ENCODE data around the gene S100A5.
"Not testable (repeated sequence)": the region's sequence is repeated elsewhere in the genome, so short reads cannot be mapped to it uniquely, and the experiment has no call there.

Gene S100A5

GRCh38 chr1:153525088-153525728 is 15.5 kb downstream of the S100A5 start:
- Histone ChIP-seq H3K4me1 (ENCODE audit: insufficient read depth, low read length) (peaks cover 17% of the 10 kb centered on the region), H3K9ac (ENCODE audit: low read depth, low read length) (no peak overlapping the region), H3K27ac (ENCODE audit: low read length) (no peak overlapping the region), H3K27me3 (ENCODE audit: insufficient read depth, low read length) (no peaks in the 10 kb centered on the region), H3K36me3 (ENCODE audit: insufficient read depth, low read depth, low read length) (no peaks in the 10 kb centered on the region), H3K9me3 (ENCODE audit: insufficient read depth, low read depth, low read length) (no peaks in the 10 kb centered on the region), H3K4me3 (ENCODE audit: low read length) (no peak overlapping the region)

- H3K4me1 ChIP-seq (ENCODE audit: insufficient read depth, low read length) = peaks cover 15% of the 10 kb centered on the region
- not testable (repeated sequence) for H3K9me3 ChIP-seq (ENCODE audit: insufficient read depth, low read depth, low read length); H3K4me3 ChIP-seq (ENCODE audit: low read length); H3K27me3 ChIP-seq (ENCODE audit: insufficient read depth, low read length); H3K36me3 ChIP-seq (ENCODE audit: insufficient read depth, low read depth, low read length); H3K9ac ChIP-seq (ENCODE audit: low read depth, low read length); H3K27ac ChIP-seq (ENCODE audit: low read length)
These were observed 18.2 kb downstream of the S100A5 start for GRCh38 chr1:153522353-153523048.

GRCh38 chr1:153521808-153522207 is 18.9 kb downstream of the S100A5 start:
- not testable (repeated sequence) for H3K4me1 ChIP-seq (ENCODE audit: insufficient read depth, low read length); H3K4me3 ChIP-seq (ENCODE audit: low read length); H3K27ac ChIP-seq (ENCODE audit: low read length); H3K9ac ChIP-seq (ENCODE audit: low read depth, low read length); H3K9me3 ChIP-seq (ENCODE audit: insufficient read depth, low read depth, low read length); H3K36me3 ChIP-seq (ENCODE audit: insufficient read depth, low read depth, low read length)
- H3K27me3 ChIP-seq (ENCODE audit: insufficient read depth, low read length) = peaks cover 13% of the 10 kb centered on the region

- 0 out of 2 replicates have a peak overlapping the region, but pooled peaks have one; percentile 2 for H3K4me3 ChIP-seq (ENCODE audit: low read length)
- no peak overlapping the region; the same call in 1 of the 2 replicates for H3K9ac ChIP-seq (ENCODE audit: low read depth, low read length)
- peaks cover 22% of the 10 kb centered on the region for H3K27me3 ChIP-seq (ENCODE audit: insufficient read depth, low read length)
- no peaks in the 10 kb centered on the region for H3K9me3 ChIP-seq (ENCODE audit: insufficient read depth, low read depth, low read length)
- H3K27ac ChIP-seq (ENCODE audit: low read length) = no peak overlapping the region
- H3K4me1 ChIP-seq (ENCODE audit: insufficient read depth, low read length) = peaks cover 8% of the 10 kb centered on the region
- no peaks in the 10 kb centered on the region for H3K36me3 ChIP-seq (ENCODE audit: insufficient read depth, low read depth, low read length)
These were observed 19.8 kb downstream of the S100A5 start for GRCh38 chr1:153520818-153521476.

- not testable (repeated sequence) for H3K9ac ChIP-seq (ENCODE audit: low read depth, low read length); H3K4me3 ChIP-seq (ENCODE audit: low read length); H3K27ac ChIP-seq (ENCODE audit: low read length); H3K36me3 ChIP-seq (ENCODE audit: insufficient read depth, low read depth, low read length); H3K4me1 ChIP-seq (ENCODE audit: insufficient read depth, low read length); H3K9me3 ChIP-seq (ENCODE audit: insufficient read depth, low read depth, low read length)
- H3K27me3 ChIP-seq (ENCODE audit: insufficient read depth, low read length) = peaks cover 29% of the 10 kb centered on the region
These were observed 20.5 kb downstream of the S100A5 start for GRCh38 chr1:153520137-153520691.

GRCh38 chr1:153519242-153519641 is 21.5 kb downstream of the S100A5 start:
- H3K9ac ChIP-seq (ENCODE audit: low read depth, low read length) = no peak overlapping the region

GRCh38 chr1:153515504-153516394 is 25.0 kb downstream of the S100A5 start:
- Histone ChIP-seq H3K9me3 (ENCODE audit: insufficient read depth, low read depth, low read length) (no peaks in the 10 kb centered on the region), H3K9ac (ENCODE audit: low read depth, low read length) (no peak overlapping the region), H3K27me3 (ENCODE audit: insufficient read depth, low read length) (peaks cover 56% of the 10 kb centered on the region), H3K36me3 (ENCODE audit: insufficient read depth, low read depth, low read length) (no peaks in the 10 kb centered on the region), H3K27ac (ENCODE audit: low read length) (no peak overlapping the region), H3K4me3 (ENCODE audit: low read length) (no peak overlapping the region), H3K4me1 (ENCODE audit: insufficient read depth, low read length) (peaks cover 2% of the 10 kb centered on the region)

More at GRCh38 chr1:153519242-153519641, 21.5 kb downstream of the S100A5 start:
- Histone ChIP-seq H3K4me3 (ENCODE audit: low read length) (no peak overlapping the region), H3K9me3 (ENCODE audit: insufficient read depth, low read depth, low read length) (no peaks in the 10 kb centered on the region), H3K4me1 (ENCODE audit: insufficient read depth, low read length) (peaks cover 6% of the 10 kb centered on the region), H3K36me3 (ENCODE audit: insufficient read depth, low read depth, low read length) (no peaks in the 10 kb centered on the region), H3K27ac (ENCODE audit: low read length) (no peak overlapping the region), H3K27me3 (ENCODE audit: insufficient read depth, low read length) (peaks cover 29% of the 10 kb centered on the region)

- H3K9ac ChIP-seq (ENCODE audit: low read depth, low read length) = no peak overlapping the region
- no peak overlapping the region for H3K4me3 ChIP-seq (ENCODE audit: low read length)
- H3K27me3 ChIP-seq (ENCODE audit: insufficient read depth, low read length) = peaks cover 56% of the 10 kb centered on the region
- H3K36me3 ChIP-seq (ENCODE audit: insufficient read depth, low read depth, low read length) = no peaks in the 10 kb centered on the region
- H3K9me3 ChIP-seq (ENCODE audit: insufficient read depth, low read depth, low read length) = no peaks in the 10 kb centered on the region
- no peaks in the 10 kb centered on the region for H3K4me1 ChIP-seq (ENCODE audit: insufficient read depth, low read length)
- H3K27ac ChIP-seq (ENCODE audit: low read length) = no peak overlapping the region
These were observed 27.1 kb downstream of the S100A5 start for GRCh38 chr1:153513666-153514065.

- Histone ChIP-seq H3K4me3 (ENCODE audit: low read length) (no peak overlapping the region), H3K27me3 (ENCODE audit: insufficient read depth, low read length) (peaks cover 54% of the 10 kb centered on the region), H3K36me3 (ENCODE audit: insufficient read depth, low read depth, low read length) (no peaks in the 10 kb centered on the region), H3K4me1 (ENCODE audit: insufficient read depth, low read length) (no peaks in the 10 kb centered on the region), H3K27ac (ENCODE audit: low read length) (no peak overlapping the region), H3K9ac (ENCODE audit: low read depth, low read length) (no peak overlapping the region), H3K9me3 (ENCODE audit: insufficient read depth, low read depth, low read length) (no peaks in the 10 kb centered on the region)
These were observed 27.7 kb downstream of the S100A5 start for GRCh38 chr1:153513023-153513422.

GRCh38 chr1:153510984-153511410 is 29.7 kb downstream of the S100A5 start:
- Histone ChIP-seq H3K4me1 (ENCODE audit: insufficient read depth, low read length) (no peaks in the 10 kb centered on the region), H3K27me3 (ENCODE audit: insufficient read depth, low read length) (peaks cover 34% of the 10 kb centered on the region), H3K9me3 (ENCODE audit: insufficient read depth, low read depth, low read length) (no peaks in the 10 kb centered on the region), H3K36me3 (ENCODE audit: insufficient read depth, low read depth, low read length) (no peaks in the 10 kb centered on the region), H3K4me3 (ENCODE audit: low read length) (no peak overlapping the region), H3K9ac (ENCODE audit: low read depth, low read length) (no peak overlapping the region), H3K27ac (ENCODE audit: low read length) (no peak overlapping the region)

GRCh38 chr1:153509729-153510354 is 30.9 kb downstream of the S100A5 start:
- no peak overlapping the region for H3K27ac ChIP-seq (ENCODE audit: low read length)
- H3K36me3 ChIP-seq (ENCODE audit: insufficient read depth, low read depth, low read length) = no peaks in the 10 kb centered on the region
- H3K4me1 ChIP-seq (ENCODE audit: insufficient read depth, low read length) = no peaks in the 10 kb centered on the region
- H3K9ac ChIP-seq (ENCODE audit: low read depth, low read length) = no peak overlapping the region
- H3K27me3 ChIP-seq (ENCODE audit: insufficient read depth, low read length) = peaks cover 26% of the 10 kb centered on the region
- H3K9me3 ChIP-seq (ENCODE audit: insufficient read depth, low read depth, low read length) = no peaks in the 10 kb centered on the region
- H3K4me3 ChIP-seq (ENCODE audit: low read length) = no peak overlapping the region
